MM.1S (cell line): ENCODE measurements around the gene TJP1.

Experiments
- CTCF ChIP-seq: fragments of 300-600 bp; sonication (generic); IDR thresholded peaks from 2 replicates; pipeline ENCODE4 v1.5.1; 2016; ENCODE audit warnings: antibody characterized with exemption, low read length, mixed read lengths
- EZH2 ChIP-seq: fragments of 300-600 bp; sonication (generic); optimal IDR thresholded peaks from 2 replicates; pipeline ENCODE3; 2017; ENCODE audit warnings: low read depth, mild to moderate bottlenecking, antibody characterized with exemption, low read length, mixed read lengths
- EZH2phosphoT487 ChIP-seq: fragments of 300-600 bp; sonication (generic); IDR thresholded peaks from 2 replicates; pipeline ENCODE4 v1.6.1; 2018; ENCODE audit warnings: antibody characterized with exemption, low read length

GRCh38 chr15:29860872-29861271 is 38.6 kb upstream of the TJP1 start:
- TF ChIP-seq CTCF: no peak
- TF ChIP-seq EZH2: no peak
- TF ChIP-seq EZH2phosphoT487: no peak
